Endometrial microvascular endothelial cells (primary cell): ENCODE data around the gene PSTPIP1. TPM values are rescaled to one million over a fixed set of nuclear protein-coding genes. Genes with fewer than 3 reads are reported as not detected.

ENCODE experiments used
- in situ Hi-C: cut with HindIII; loops from 2 replicates; pipeline ENCODE4 v1.10.0; 2017; ENCODE audit warnings: low sequenced_read_pairs, low pct_unique_long_range_greater_than_20kb; ENCODE audit errors: inconsistent ontology term
- total RNA-seq: library from RNA; depleted of rRNA; stranded (reverse); fragments of >200 nt; gene quantifications from one replicate; pipeline ENCODE4 v1.2.3, GENCODE V29; 2015; ENCODE audit errors: inconsistent ontology term

Gene PSTPIP1
- total RNA-seq, 1 donor from 2014 or later = not detected

DNA sequence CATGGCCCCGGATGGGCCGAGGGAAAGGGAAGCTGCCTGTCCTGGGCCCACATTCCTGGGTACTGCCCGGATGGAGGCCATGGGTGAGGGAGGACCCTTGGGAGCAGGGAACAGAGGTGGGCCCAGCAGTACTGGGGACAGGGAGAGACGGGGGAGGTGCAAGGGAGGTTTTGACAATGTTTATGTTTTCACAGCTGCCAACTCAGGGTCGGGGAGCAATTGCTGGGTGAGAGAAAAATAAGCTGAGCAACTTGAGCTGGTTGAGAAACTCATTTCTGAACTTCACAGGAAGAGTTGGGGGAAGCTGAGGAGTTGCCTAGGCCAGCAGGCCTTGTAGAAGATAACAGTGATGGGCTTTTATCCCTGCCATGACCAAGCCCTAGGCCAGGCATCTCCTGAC, 87.0 kb downstream of the PSTPIP1 start:
- in situ Hi-C loops = no loop called here

GRCh38 chr15:77083381-77084160, 88.6 kb downstream of the PSTPIP1 start:
- in situ Hi-C loops = no loop called here

DNA sequence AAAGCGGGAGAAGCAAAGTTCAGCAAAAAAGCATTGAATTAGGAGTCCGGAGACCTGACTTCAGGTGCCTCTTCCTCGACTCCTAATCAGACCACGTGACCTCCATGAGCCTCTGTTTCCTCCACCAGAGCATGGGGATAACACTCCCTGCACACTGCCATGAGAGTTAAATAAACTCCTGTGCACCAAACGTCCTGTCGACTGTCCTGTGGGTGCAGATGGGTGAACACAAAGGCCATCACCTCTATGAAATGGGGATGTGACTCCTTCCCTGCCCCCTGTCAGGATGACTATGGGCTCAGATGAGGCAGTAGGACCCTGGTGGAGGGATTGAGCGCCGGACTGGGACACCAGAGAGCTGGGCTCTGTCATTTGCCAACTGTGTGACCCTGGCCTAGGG, 89.5 kb downstream of the PSTPIP1 start:
- in situ Hi-C loops = no loop called here

GRCh38 chr15:77085297-77085696, 90.4 kb downstream of the PSTPIP1 start:
- in situ Hi-C loops = no loop called here

Other genes with a start within 250 kb of the PSTPIP1 start
- 9.0 TPM for gene SCAPER, start 89.8 kb upstream of the PSTPIP1 start, total RNA-seq
- 85.5 TPM for gene RCN2, start 63.4 kb upstream of the PSTPIP1 start, total RNA-seq
- gene TSPAN3, start 76.0 kb downstream of the PSTPIP1 start, total RNA-seq = 361 TPM